Left lung (tissue), 10 donors: ENCODE data around the gene ZFP36. TPM values are rescaled to one million over a fixed set of nuclear protein-coding genes. Genes with fewer than 3 reads are reported as not detected.

ENCODE experiments used
- ATAC-seq: fragments of 200-7000 bp; cut with Tn5 transposase; one replicate; pipeline ENCODE4 v1.9.1; 2020; ENCODE audit warnings: moderate library complexity
- DNase-seq, 4 donors: peaks; one replicate each; pipeline ENCODE4 v3.0.0-alpha.2; 2013 to 2020
- H3K27ac ChIP-seq, 2 donors: fragments of 200-600 bp; sonication (generic) in 1 of 2; one replicate each; pipeline versions ENCODE4 v1.5.0 to v1.8.0; 2020 to 2021
- H3K27me3 ChIP-seq, 2 donors: fragments of 200-600 bp; sonication (generic) in 1 of 2; one replicate each; pipeline versions ENCODE4 v1.5.0 to v1.8.0; 2020 to 2021
- H3K36me3 ChIP-seq, 2 donors: fragments of 200-600 bp; sonication (generic) in 1 of 2; one replicate each; pipeline versions ENCODE4 v1.5.0 to v1.8.0; 2020 to 2021
- H3K4me1 ChIP-seq, 2 donors: fragments of 200-600 bp; one replicate each; pipeline ENCODE4 v1.8.0; 2021
- H3K4me3 ChIP-seq, 2 donors: fragments of 200-600 bp; sonication (generic) in 1 of 2; one replicate each; pipeline versions ENCODE4 v1.5.0 to v1.8.0; 2020 to 2021; ENCODE audit warnings: mild to moderate bottlenecking in 1 of 2
- H3K9me3 ChIP-seq, 2 donors: fragments of 200-600 bp; sonication (generic) in 1 of 2; one replicate each; pipeline versions ENCODE4 v1.5.0 to v1.8.0; 2020 to 2021
- CTCF ChIP-seq, 2 donors: fragments of 200-600 bp; sonication (generic) in 1 of 2; IDR thresholded peaks; one replicate each; pipeline versions ENCODE4 v1.5.0 to v1.8.0; 2021; ENCODE audit warnings: antibody characterized with exemption in 2 of 2
- intact Hi-C, 2 donors: fragments of 100-400 bp; cut with DNase I; formaldehyde crosslinking; loops; one replicate each; pipeline versions ENCODE4 v1.11.2 to v1.14.2; 2022
- polyA plus RNA-seq, 6 donors: library from polyadenylated mRNA; unstranded; fragments of 120-200 nt; gene quantifications; one replicate each; pipeline ENCODE4 v1.2.1, GENCODE V29; 2013; ENCODE audit not compliant: insufficient read length in 6 of 6
- total RNA-seq, 2 donors: library from RNA; stranded (reverse); fragmentation: NEBNext Ultra II Directional; extraction: Animal tissue kit (Norgen Biotek cat#: 25700); gene quantifications; one replicate each; pipeline ENCODE4 v1.2.1, GENCODE V29; 2021
- donor health status: DM: no; HTN: yes; CAD: no.
- donor health status: DM: no; HTN: no; CAD: no.

The ZFP36 gene
- total and polyA plus RNA-seq, 8 donors, result 25.4 to 295 (median 101) TPM

GRCh38 chr19:39415111-39416046 is 8.7 kb downstream of the ZFP36 start:
- no peak overlapping the region for H3K27ac ChIP-seq
- ATAC-seq (no peak), DNase-seq (no peak)
- H3K4me1 ChIP-seq, result peaks cover 11 to 59% of the 10 kb centered on the region in 2 donors
- H3K36me3 ChIP-seq, result peaks cover 0 to 33% of the 10 kb centered on the region in 2 donors
- TF ChIP-seq CTCF (IDR thresholded peaks at IDR 0.05), result no peak
- no peaks in the 10 kb centered on the region for H3K9me3 ChIP-seq
- H3K27me3 ChIP-seq, result peaks cover 0 to 12% of the 10 kb centered on the region in 2 donors
- H3K4me3 ChIP-seq, result peak overlapping the region in 1 of 2 donors; percentile 100
- intact Hi-C loops, result no loop called here

GRCh38 chr19:39416152-39417120 is 9.8 kb downstream of the ZFP36 start:
- intact Hi-C loops, result no loop called here
- no peak for DNase-seq

DNA sequence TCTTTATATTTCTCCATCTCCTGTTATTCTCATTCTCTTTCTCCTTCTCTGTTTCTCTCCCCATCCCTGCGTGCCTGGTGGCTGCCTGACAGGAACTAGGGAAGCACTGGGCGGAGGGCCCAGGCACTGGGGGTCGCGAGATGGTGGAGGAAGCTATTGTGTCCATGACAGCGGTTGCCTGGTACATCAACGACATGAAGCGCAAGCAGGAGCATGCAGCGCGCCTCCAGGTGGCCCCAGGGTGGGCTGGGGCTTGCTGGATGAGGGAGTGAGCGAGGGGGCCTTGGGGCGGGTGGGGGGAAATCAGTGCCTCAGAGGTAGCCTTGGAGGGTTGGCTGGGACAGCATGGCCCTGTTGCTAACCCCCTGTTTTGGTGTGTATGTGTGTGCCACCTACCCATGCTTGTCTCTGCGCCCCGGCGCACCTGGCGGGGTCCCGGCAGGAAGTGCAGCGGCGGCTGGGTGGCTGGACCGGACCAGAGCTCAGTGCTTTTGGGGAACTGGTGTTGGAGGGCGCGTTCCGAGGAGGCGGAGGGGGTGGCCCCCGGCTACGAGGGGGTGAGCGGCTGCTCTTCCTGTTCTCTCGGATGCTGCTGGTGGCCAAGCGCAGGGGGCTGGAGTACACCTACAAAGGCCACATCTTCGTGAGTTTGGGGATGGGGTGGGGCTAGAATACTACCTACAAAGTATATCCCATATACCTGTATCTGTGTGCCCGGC is 11.0 kb downstream of the ZFP36 start:
- peaks cover 0 to 10% of the 10 kb centered on the region in 2 donors for H3K27me3 ChIP-seq
- H3K9me3 ChIP-seq, result no peaks in the 10 kb centered on the region
- no peak overlapping the region for H3K4me3 ChIP-seq
- H3K27ac ChIP-seq, result no peak overlapping the region
- intact Hi-C loops, result no loop called here
- DNase-seq, result no peak
- ATAC-seq, result no peak
- peaks cover 0 to 53% of the 10 kb centered on the region in 2 donors for H3K36me3 ChIP-seq
- peaks cover 0 to 40% of the 10 kb centered on the region in 2 donors for H3K4me1 ChIP-seq
- TF ChIP-seq CTCF (IDR thresholded peaks at IDR 0.05), result no peak

More at GRCh38 chr19:39416152-39417120, 9.8 kb downstream of the ZFP36 start:
- Histone ChIP-seq H3K4me3 (no peak overlapping the region), H3K36me3 (peaks cover 0 to 44% of the 10 kb centered on the region in 2 donors), H3K9me3 (no peaks in the 10 kb centered on the region), H3K27me3 (peaks cover 0 to 12% of the 10 kb centered on the region in 2 donors), H3K27ac (no peak overlapping the region), H3K4me1 (peaks cover under 1 to 48% of the 10 kb centered on the region in 2 donors)
- TF ChIP-seq CTCF (IDR thresholded peaks at IDR 0.05), result no peak
- ATAC-seq, result no peak

DNA sequence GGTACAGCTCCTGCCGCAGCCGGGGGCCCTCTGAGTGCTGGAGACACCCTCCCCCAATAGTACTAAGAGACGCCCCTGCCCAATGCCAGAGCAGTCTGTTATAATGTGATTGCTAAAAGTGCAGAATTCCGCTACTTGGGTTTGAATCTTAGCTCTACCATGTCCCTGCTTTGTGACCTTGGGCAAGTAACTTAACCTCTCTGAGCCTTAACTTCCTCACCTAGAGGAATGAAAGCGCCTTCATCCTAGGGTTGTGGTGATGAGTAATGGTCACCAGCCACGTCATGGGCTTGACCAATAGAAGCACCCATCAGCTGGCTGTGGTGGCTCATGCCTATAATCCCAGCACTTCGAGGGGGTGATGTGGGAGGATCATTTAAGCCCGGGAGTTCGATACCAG is 12.4 kb downstream of the ZFP36 start:
- ATAC-seq (no peak), DNase-seq (no peak)
- H3K4me3 ChIP-seq, result no peak overlapping the region
- no peak for TF ChIP-seq CTCF (IDR thresholded peaks at IDR 0.05)
- H3K36me3 ChIP-seq, result peaks cover 0 to 67% of the 10 kb centered on the region in 2 donors
- no peak overlapping the region for H3K27ac ChIP-seq
- H3K4me1 ChIP-seq, result peaks cover 0 to 27% of the 10 kb centered on the region in 2 donors
- intact Hi-C loops, result no loop called here
- no peaks in the 10 kb centered on the region for H3K9me3 ChIP-seq
- no peaks in the 10 kb centered on the region for H3K27me3 ChIP-seq
